Astrocyte (in vitro differentiated cells and primary cell): ENCODE measurements around the gene ITGB2. TPM values are rescaled to one million over a fixed set of nuclear protein-coding genes. Genes with fewer than 3 reads are reported as not detected.

Source experiments
- DNase-seq: peaks from one replicate; pipeline ENCODE4 v3.0.0-alpha.2; 2010; ENCODE audit warnings: low read depth
- FAIRE-seq: peaks from 2 replicates; lab custom pipeline; 2011; peaks lifted over from hg19 to GRCh38; lab: Jason Lieb, UNC
- H2AFZ ChIP-seq: 2 replicates; pipeline ENCODE4 v1.6.0; 2012; ENCODE audit warnings: low read depth, low read length, inconsistent platforms
- H3K27ac ChIP-seq: 2 replicates; pipeline ENCODE4 v1.5.1; 2011; ENCODE audit warnings: low read depth, low read length, inconsistent platforms
- H3K27me3 ChIP-seq: 2 replicates; pipeline ENCODE4 v1.6.0; 2011; ENCODE audit warnings: low read length, inconsistent platforms; ENCODE audit not compliant: insufficient read depth
- H3K36me3 ChIP-seq: 2 replicates; pipeline ENCODE4 v1.5.1; 2011; ENCODE audit warnings: low read length, inconsistent platforms; ENCODE audit not compliant: insufficient read depth
- H3K4me1 ChIP-seq: 2 replicates; pipeline ENCODE4 v1.5.1; 2011; ENCODE audit warnings: low read length, inconsistent platforms; ENCODE audit not compliant: insufficient read depth
- H3K4me2 ChIP-seq: 2 replicates; pipeline ENCODE4 v1.6.0; 2012; ENCODE audit warnings: low read length, inconsistent platforms
- H3K4me3 ChIP-seq: 2 replicates; pipeline ENCODE4 v1.5.1; 2011; ENCODE audit warnings: low read depth, mild to moderate bottlenecking, low read length, inconsistent platforms; ENCODE audit not compliant: insufficient read depth
- H3K79me2 ChIP-seq: 2 replicates; pipeline ENCODE4 v1.6.0; 2012; ENCODE audit warnings: mild to moderate bottlenecking, low read length, inconsistent platforms; ENCODE audit not compliant: insufficient read depth
- H3K9ac ChIP-seq: 2 replicates; pipeline ENCODE4 v1.6.0; 2012; ENCODE audit warnings: mild to moderate bottlenecking, low read length, inconsistent platforms
- H3K9me3 ChIP-seq: 2 replicates; pipeline ENCODE4 v1.5.1; 2012; ENCODE audit warnings: low read depth, mild to moderate bottlenecking, low read length, inconsistent platforms; ENCODE audit not compliant: insufficient read depth
- H4K20me1 ChIP-seq: 2 replicates; pipeline ENCODE4 v1.6.0; 2012; ENCODE audit warnings: low read length, inconsistent platforms; ENCODE audit not compliant: insufficient read depth
- H3K27ac Mint-ChIP-seq: one replicate; pipeline ENCODE4 v1.8.0; 2021; ENCODE audit warnings: mild to moderate bottlenecking, mixed read lengths; ENCODE audit not compliant: unreplicated experiment
- H3K27me3 Mint-ChIP-seq: one replicate; pipeline ENCODE4 v1.8.0; 2021; ENCODE audit warnings: low read depth, mixed read lengths; ENCODE audit not compliant: unreplicated experiment
- H3K36me3 Mint-ChIP-seq: one replicate; pipeline ENCODE4 v1.8.0; 2021; ENCODE audit warnings: low read depth, mixed read lengths; ENCODE audit not compliant: unreplicated experiment
- H3K4me1 Mint-ChIP-seq: one replicate; pipeline ENCODE4 v1.8.0; 2021; ENCODE audit warnings: low read depth, mixed read lengths; ENCODE audit not compliant: unreplicated experiment
- H3K4me3 Mint-ChIP-seq: one replicate; pipeline ENCODE4 v1.8.0; 2021; ENCODE audit warnings: mild to moderate bottlenecking, moderate library complexity, mixed read lengths; ENCODE audit not compliant: unreplicated experiment
- H3K9me3 Mint-ChIP-seq: one replicate; pipeline ENCODE4 v1.8.0; 2021; ENCODE audit warnings: mild to moderate bottlenecking, mixed read lengths; ENCODE audit not compliant: unreplicated experiment
- CTCF ChIP-seq: IDR thresholded peaks from 2 replicates; pipeline ENCODE4 v1.5.1; 2011; ENCODE audit warnings: low read depth, mild to moderate bottlenecking, inconsistent platforms, low read length, moderate library complexity; ENCODE audit not compliant: insufficient read depth
- EZH2 ChIP-seq: IDR thresholded peaks from 2 replicates; pipeline ENCODE4 v1.6.1; 2012; ENCODE audit warnings: mild to moderate bottlenecking, low read length, inconsistent platforms; ENCODE audit not compliant: insufficient read depth
- total RNA-seq: library from RNA; stranded (reverse); gene quantifications from 2 replicates; pipeline ENCODE4 v1.2.1, GENCODE V29; 2021

ITGB2 gene
- total RNA-seq, 1 donor from 2014 or later: 0.61 TPM

GRCh38 chr21:44898851-44899767, 21.6 kb downstream of the ITGB2 start:
- no peak for FAIRE-seq
- TF ChIP-seq EZH2 (no peak), CTCF (no peak)
- no peak overlapping the region for H3K9ac ChIP-seq

DNA sequence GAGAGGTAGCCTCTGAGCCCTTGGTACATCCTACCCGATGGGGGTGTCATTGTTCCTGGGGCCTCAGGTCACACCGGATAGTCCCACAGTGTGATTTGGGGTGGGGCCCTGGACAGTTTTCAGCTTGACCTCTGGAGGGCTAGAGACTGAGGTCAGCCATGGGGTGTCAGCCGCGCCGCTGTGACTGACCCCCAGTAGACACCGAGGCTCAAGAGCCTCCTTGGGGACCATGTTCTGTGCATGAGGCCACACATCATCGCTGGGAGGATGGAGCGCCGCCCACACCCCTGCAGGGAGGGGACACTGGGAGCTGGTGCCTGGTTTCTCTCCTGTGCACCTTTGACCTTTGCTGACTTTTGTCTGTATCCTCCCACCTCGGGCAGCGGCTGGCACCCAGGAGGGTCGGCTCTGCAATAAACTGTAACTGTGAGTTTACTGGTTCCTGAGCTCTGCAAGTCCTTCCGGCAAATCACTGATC, 22.6 kb downstream of the ITGB2 start:
- H3K9ac ChIP-seq: no peak overlapping the region
- H3K27me3 ChIP-seq: peaks cover 30% of the 10 kb centered on the region
- no peak for DNase-seq
- H3K27ac Mint-ChIP-seq: no peak overlapping the region
- TF ChIP-seq EZH2 (no peak), CTCF (no peak)
- no peak overlapping the region for H3K4me2 ChIP-seq
- H3K4me3 Mint-ChIP-seq: no peak overlapping the region
- no peaks in the 10 kb centered on the region for H3K4me1 ChIP-seq
- no peaks in the 10 kb centered on the region for H3K36me3 ChIP-seq
- H2AFZ ChIP-seq: no peak overlapping the region
- no peaks in the 10 kb centered on the region for H3K9me3 ChIP-seq
- H4K20me1 ChIP-seq: peaks cover 6% of the 10 kb centered on the region
- no peaks in the 10 kb centered on the region for H3K36me3 Mint-ChIP-seq
- no peaks in the 10 kb centered on the region for H3K79me2 ChIP-seq
- H3K27me3 Mint-ChIP-seq: peaks cover 64% of the 10 kb centered on the region
- no peak overlapping the region for H3K4me3 ChIP-seq
- H3K27ac ChIP-seq: no peak overlapping the region
- no peak for FAIRE-seq
- peaks cover 7% of the 10 kb centered on the region for H3K9me3 Mint-ChIP-seq
- no peaks in the 10 kb centered on the region for H3K4me1 Mint-ChIP-seq

More at GRCh38 chr21:44898851-44899767, 21.6 kb downstream of the ITGB2 start:
- Mint-ChIP-seq H3K27me3 (peaks cover 58% of the 10 kb centered on the region), H3K27ac (no peak overlapping the region), H3K4me3 (no peak overlapping the region), H3K4me1 (no peaks in the 10 kb centered on the region), H3K9me3 (peaks cover 7% of the 10 kb centered on the region), H3K36me3 (no peaks in the 10 kb centered on the region)
- Histone ChIP-seq H3K4me3 (no peak overlapping the region), H3K4me2 (no peak overlapping the region), H3K79me2 (no peaks in the 10 kb centered on the region), H3K9me3 (no peaks in the 10 kb centered on the region), H3K27ac (no peak overlapping the region), H3K4me1 (no peaks in the 10 kb centered on the region), H3K27me3 (peaks cover 21% of the 10 kb centered on the region), H3K36me3 (no peaks in the 10 kb centered on the region), H4K20me1 (no peaks in the 10 kb centered on the region), H2AFZ (no peak overlapping the region)
- DNase-seq: no peak
